MM.1S (cell line): ENCODE measurements around the gene FANCC.

Experiments
- DNase-seq: peaks from one replicate; pipeline ENCODE4 v3.0.0-alpha.2; 2015
- H2AFZ ChIP-seq: fragments of 300-600 bp; sonication (generic); 2 replicates; pipeline ENCODE4 v1.6.0; 2016; ENCODE audit warnings: antibody characterized with exemption, low read length
- H3F3A ChIP-seq: fragments of 300-600 bp; sonication (generic); 2 replicates; pipeline ENCODE4 v1.6.1; 2016; ENCODE audit warnings: mild to moderate bottlenecking, antibody characterized with exemption, low read length, moderate library complexity, mixed read lengths; ENCODE audit not compliant: insufficient read depth
- H3K27ac ChIP-seq: fragments of 300-600 bp; sonication (generic); 2 replicates; pipeline ENCODE4 v1.5.1; 2016; ENCODE audit warnings: mild to moderate bottlenecking, low read length
- H3K27me3 ChIP-seq: fragments of 300-600 bp; sonication (generic); replicated peaks from 2 replicates; pipeline ENCODE4 v1.6.0; 2016; ENCODE audit warnings: low read length; ENCODE audit not compliant: insufficient read depth
- H3K36me3 ChIP-seq: fragments of 300-600 bp; sonication (generic); replicated peaks from 2 replicates; pipeline ENCODE4 v1.6.1; 2016; ENCODE audit warnings: mild to moderate bottlenecking, low read length, mixed read lengths; ENCODE audit not compliant: insufficient read depth
- H3K4me1 ChIP-seq: fragments of 300-600 bp; sonication (generic); 2 replicates; pipeline ENCODE4 v1.6.1; 2016; ENCODE audit warnings: low read length, mixed read lengths
- H3K4me2 ChIP-seq: fragments of 300-600 bp; sonication (generic); 2 replicates; pipeline ENCODE4 v1.6.0; 2016; ENCODE audit warnings: low read depth, low read length
- H3K4me3 ChIP-seq: fragments of 300-600 bp; sonication (generic); 2 replicates; pipeline ENCODE4 v1.5.1; 2016; ENCODE audit warnings: low read length, mixed read lengths
- H3K79me2 ChIP-seq: fragments of 300-600 bp; sonication (generic); 2 replicates; pipeline ENCODE4 v1.6.1; 2016; ENCODE audit warnings: mixed run types, low read length, mixed read lengths
- H3K9ac ChIP-seq: fragments of 300-600 bp; sonication (generic); 2 replicates; pipeline ENCODE4 v1.6.1; 2016; ENCODE audit warnings: low read length, mixed read lengths
- H3K9me2 ChIP-seq: fragments of 300-600 bp; sonication (generic); replicated peaks from 2 replicates; pipeline ENCODE4 v1.6.1; 2016; ENCODE audit warnings: mild to moderate bottlenecking, low read length, mixed read lengths; ENCODE audit not compliant: insufficient read depth
- H3K9me3 ChIP-seq: fragments of 300-600 bp; sonication (generic); replicated peaks from 2 replicates; pipeline ENCODE4 v1.6.1; 2016; ENCODE audit warnings: mild to moderate bottlenecking, low read length, mixed read lengths; ENCODE audit not compliant: insufficient read depth
- H4K20me1 ChIP-seq: fragments of 300-600 bp; sonication (generic); 2 replicates; pipeline ENCODE4 v1.6.1; 2016; ENCODE audit warnings: mild to moderate bottlenecking, low read length, moderate library complexity, mixed read lengths; ENCODE audit not compliant: insufficient read depth
- EZH2 ChIP-seq: fragments of 300-600 bp; sonication (generic); optimal IDR thresholded peaks from 2 replicates; pipeline ENCODE3; 2017; ENCODE audit warnings: low read depth, mild to moderate bottlenecking, antibody characterized with exemption, low read length, mixed read lengths
- EZH2phosphoT487 ChIP-seq: fragments of 300-600 bp; sonication (generic); IDR thresholded peaks from 2 replicates; pipeline ENCODE4 v1.6.1; 2018; ENCODE audit warnings: antibody characterized with exemption, low read length
- TF ChIP-seq, protein P1 (sequence below): fragments of 300-600 bp; sonication (generic); IDR thresholded peaks from 2 replicates; pipeline ENCODE4 v1.5.1; 2016; ENCODE audit warnings: antibody characterized with exemption, low read length, mixed read lengths

The FANCC gene

DNA sequence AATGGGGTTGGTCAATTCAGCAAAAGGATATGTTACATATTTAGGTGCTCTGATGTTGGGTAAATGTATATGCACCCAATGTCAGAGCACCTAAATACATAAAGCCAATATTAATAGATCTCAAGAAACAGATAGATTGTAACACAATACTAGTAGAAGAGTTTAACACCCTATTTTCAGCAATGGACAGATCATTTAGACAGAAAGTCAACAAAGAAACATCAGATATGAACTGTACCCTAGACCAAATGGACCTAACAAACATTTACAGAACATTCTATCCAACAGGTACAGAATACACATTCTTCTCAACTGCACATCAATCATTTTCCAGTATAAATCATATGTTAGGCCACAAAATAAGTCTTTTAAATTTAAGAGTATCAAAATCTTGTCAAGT is 35.2 kb downstream of the FANCC start:
- H3K27ac ChIP-seq: no peak overlapping the region
- DNase-seq: no peak
- H2AFZ ChIP-seq: no peak overlapping the region
- H3K4me1 ChIP-seq: no peaks in the 10 kb centered on the region
- no peak overlapping the region for H3K9ac ChIP-seq
- TF ChIP-seq, protein P1, sequence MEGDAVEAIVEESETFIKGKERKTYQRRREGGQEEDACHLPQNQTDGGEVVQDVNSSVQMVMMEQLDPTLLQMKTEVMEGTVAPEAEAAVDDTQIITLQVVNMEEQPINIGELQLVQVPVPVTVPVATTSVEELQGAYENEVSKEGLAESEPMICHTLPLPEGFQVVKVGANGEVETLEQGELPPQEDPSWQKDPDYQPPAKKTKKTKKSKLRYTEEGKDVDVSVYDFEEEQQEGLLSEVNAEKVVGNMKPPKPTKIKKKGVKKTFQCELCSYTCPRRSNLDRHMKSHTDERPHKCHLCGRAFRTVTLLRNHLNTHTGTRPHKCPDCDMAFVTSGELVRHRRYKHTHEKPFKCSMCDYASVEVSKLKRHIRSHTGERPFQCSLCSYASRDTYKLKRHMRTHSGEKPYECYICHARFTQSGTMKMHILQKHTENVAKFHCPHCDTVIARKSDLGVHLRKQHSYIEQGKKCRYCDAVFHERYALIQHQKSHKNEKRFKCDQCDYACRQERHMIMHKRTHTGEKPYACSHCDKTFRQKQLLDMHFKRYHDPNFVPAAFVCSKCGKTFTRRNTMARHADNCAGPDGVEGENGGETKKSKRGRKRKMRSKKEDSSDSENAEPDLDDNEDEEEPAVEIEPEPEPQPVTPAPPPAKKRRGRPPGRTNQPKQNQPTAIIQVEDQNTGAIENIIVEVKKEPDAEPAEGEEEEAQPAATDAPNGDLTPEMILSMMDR: no peak
- no peak for TF ChIP-seq EZH2
- no peak for TF ChIP-seq EZH2phosphoT487
- H3K79me2 ChIP-seq: peaks cover 10% of the 10 kb centered on the region
- H3K27me3 ChIP-seq: no peaks in the 10 kb centered on the region
- H3K9me2 ChIP-seq: no peaks in the 10 kb centered on the region
- H3K36me3 ChIP-seq: no peaks in the 10 kb centered on the region
- no peak overlapping the region for H3K4me2 ChIP-seq
- H3K9me3 ChIP-seq: no peaks in the 10 kb centered on the region
- H3F3A ChIP-seq: no peaks in the 10 kb centered on the region
- H3K4me3 ChIP-seq: no peak overlapping the region
- no peaks in the 10 kb centered on the region for H4K20me1 ChIP-seq

DNA sequence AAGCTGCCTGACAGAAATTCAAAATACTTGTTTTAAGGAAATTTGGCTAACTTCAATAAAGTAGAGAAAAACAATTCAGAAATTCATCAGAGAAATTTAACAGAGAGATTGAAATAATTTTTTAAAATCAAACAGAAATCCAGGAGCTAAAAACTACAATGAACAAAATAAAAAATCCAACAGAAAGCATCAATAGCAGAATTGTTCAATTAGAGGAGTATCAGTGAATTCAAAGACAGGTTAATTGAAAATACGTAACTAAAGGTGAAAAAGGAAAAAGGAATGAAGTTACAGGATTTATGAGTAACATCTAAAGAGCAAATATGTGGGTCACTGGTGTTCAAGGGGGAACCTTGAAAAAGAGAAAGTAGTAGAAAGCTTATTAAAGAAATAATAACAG is 36.8 kb downstream of the FANCC start:
- H3K9me2 ChIP-seq: no peaks in the 10 kb centered on the region
- no peaks in the 10 kb centered on the region for H4K20me1 ChIP-seq
- H3K4me2 ChIP-seq: no peak overlapping the region
- H3K36me3 ChIP-seq: no peaks in the 10 kb centered on the region
- TF ChIP-seq EZH2phosphoT487: no peak
- no peak for TF ChIP-seq EZH2
- TF ChIP-seq, protein P1: no peak
- H3K27me3 ChIP-seq: no peaks in the 10 kb centered on the region
- no peak overlapping the region for H3K4me3 ChIP-seq
- no peak overlapping the region for H3K27ac ChIP-seq
- H3K79me2 ChIP-seq: peaks cover 10% of the 10 kb centered on the region
- no peaks in the 10 kb centered on the region for H3K4me1 ChIP-seq
- H3K9ac ChIP-seq: no peak overlapping the region
- H3F3A ChIP-seq: no peaks in the 10 kb centered on the region
- no peaks in the 10 kb centered on the region for H3K9me3 ChIP-seq
- DNase-seq: no peak
- no peak overlapping the region for H2AFZ ChIP-seq

DNA sequence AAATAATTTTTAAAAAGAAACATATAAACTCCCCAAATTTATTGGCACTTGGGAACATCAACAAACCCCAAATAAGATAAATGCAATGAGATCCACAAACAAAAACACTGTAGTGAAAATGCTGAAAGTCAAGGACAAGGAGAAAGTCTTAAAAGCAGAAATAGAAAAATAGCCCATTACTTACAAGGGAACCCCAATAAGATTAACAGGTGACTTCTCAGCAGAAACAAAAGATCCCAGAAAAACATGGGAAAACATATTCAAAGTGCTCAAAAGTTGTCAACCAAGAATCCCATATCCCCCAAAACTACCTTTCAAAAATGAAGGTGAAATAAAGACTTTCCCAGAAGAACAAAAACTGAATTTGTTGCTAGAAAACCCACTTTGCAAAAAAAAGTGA is 40.0 kb downstream of the FANCC start:
- H3K9me2 ChIP-seq: no peaks in the 10 kb centered on the region
- no peak overlapping the region for H3K9ac ChIP-seq
- no peaks in the 10 kb centered on the region for H3K4me1 ChIP-seq
- H4K20me1 ChIP-seq: no peaks in the 10 kb centered on the region
- no peaks in the 10 kb centered on the region for H3K36me3 ChIP-seq
- no peak overlapping the region for H2AFZ ChIP-seq
- no peak overlapping the region for H3K4me2 ChIP-seq
- no peak overlapping the region for H3K27ac ChIP-seq
- no peak overlapping the region for H3K4me3 ChIP-seq
- H3F3A ChIP-seq: no peaks in the 10 kb centered on the region
- H3K27me3 ChIP-seq: no peaks in the 10 kb centered on the region
- peaks cover 10% of the 10 kb centered on the region for H3K79me2 ChIP-seq
- no peaks in the 10 kb centered on the region for H3K9me3 ChIP-seq
- DNase-seq: no peak
- TF ChIP-seq EZH2phosphoT487 (no peak), EZH2 (no peak)
- TF ChIP-seq, protein P1: no peak
